Stomach (tissue), 4 donors: ENCODE results near the gene DNALI1.

Experiments
- CTCF ChIP-seq, 7 experiments: fragments of 450-650 bp in 4 of 7; fragments of 200-600 bp in 3 of 7; sonication (generic) in 3 of 7; IDR thresholded peaks; one replicate each; pipeline ENCODE4 v1.5.1; 2016 to 2019; ENCODE audit warnings: antibody characterized with exemption in 7 of 7, control low read depth in 2 of 7, mild to moderate bottlenecking in 1 of 7
- EP300 ChIP-seq: sonication (generic); formaldehyde crosslinking; IDR thresholded peaks from one replicate; pipeline ENCODE4 v1.6.1; 2017; ENCODE audit warnings: antibody characterized with exemption
- POLR2A ChIP-seq, 4 donors: fragments of 450-650 bp; IDR thresholded peaks; one replicate each; pipeline ENCODE4 v1.6.1; 2016; ENCODE audit warnings: antibody characterized with exemption in 4 of 4, control low read depth in 2 of 4, mild to moderate bottlenecking in 1 of 4, moderate library complexity in 1 of 4
- POLR2AphosphoS5 ChIP-seq, 3 donors: sonication (generic); formaldehyde crosslinking; IDR thresholded peaks; one replicate each; pipeline ENCODE4 v1.6.1; 2016; ENCODE audit warnings: antibody characterized with exemption in 3 of 3

- TF ChIP-seq CTCF (IDR thresholded peaks at IDR 0.05) (no peak), EP300 (no peak), POLR2AphosphoS5 (IDR thresholded peaks at IDR 0.05) (no peak), POLR2A (IDR thresholded peaks at IDR 0.05) (no peak)
Measured at GRCh38 chr1:37545019-37545418, 11.7 kb upstream of the DNALI1 start.
